HG03097 (cell line): ENCODE measurements around the gene SLC4A1.

Source experiments
- ATAC-seq: cut with Tn5 transposase; IDR thresholded peaks from one replicate; pipeline ENCODE4 v1.9.1; 2021; ENCODE audit not compliant: unreplicated experiment, low FRiP score

The SLC4A1 gene

GRCh38 chr17:44221862-44222111 lies 46.1 kb downstream of the SLC4A1 start:
- no peak for ATAC-seq

GRCh38 chr17:44221084-44221861 lies 46.7 kb downstream of the SLC4A1 start:
- no peak for ATAC-seq

- ATAC-seq, result no peak
These were observed 47.5 kb downstream of the SLC4A1 start for GRCh38 chr17:44220213-44221083.

GRCh38 chr17:44219616-44220212 lies 48.2 kb downstream of the SLC4A1 start, which contains the start of gene UBTF:
TSS of gene UBTF (minus strand) at chr17:44219675. CDS start at chr17:44218229, 1,446 bp downstream.
- peak; percentile 8 for ATAC-seq

GRCh38 chr17:44219108-44219615 lies 48.8 kb downstream of the SLC4A1 start:
- ATAC-seq, result peak; percentile 26

GRCh38 chr17:44218344-44219107 lies 49.4 kb downstream of the SLC4A1 start:
- ATAC-seq, result peak; percentile 40

- no peak for ATAC-seq
These were observed 50.1 kb downstream of the SLC4A1 start for GRCh38 chr17:44217738-44218343.

- no peak for ATAC-seq
These were observed 51.2 kb downstream of the SLC4A1 start for GRCh38 chr17:44216694-44217093.

GRCh38 chr17:44216173-44216572 lies 51.8 kb downstream of the SLC4A1 start:
- no peak for ATAC-seq

- no peak for ATAC-seq
These were observed 53.0 kb downstream of the SLC4A1 start for GRCh38 chr17:44214896-44215295.

GRCh38 chr17:44214230-44214494 lies 53.8 kb downstream of the SLC4A1 start:
- ATAC-seq, result no peak

- ATAC-seq, result no peak
These were observed 54.3 kb downstream of the SLC4A1 start for GRCh38 chr17:44213403-44214229.

- ATAC-seq, result no peak
These were observed 55.2 kb downstream of the SLC4A1 start for GRCh38 chr17:44212507-44213402.

- ATAC-seq, result no peak
These were observed 56.4 kb downstream of the SLC4A1 start for GRCh38 chr17:44211281-44212265.

GRCh38 chr17:44210342-44211192 lies 57.4 kb downstream of the SLC4A1 start:
- ATAC-seq, result peak; percentile 59

GRCh38 chr17:44209786-44210341 lies 58.1 kb downstream of the SLC4A1 start:
- no peak for ATAC-seq
